ENCODE measurements around the gene USP17L29.
"Not testable (repeated sequence)": the region's sequence is repeated elsewhere in the genome, so short reads cannot be mapped to it uniquely, and the experiment has no call there.

Gene USP17L29

GRCh38 chr4:9353338-9353737 lies at the start of gene USP17L29:
TSS of gene USP17L29 (plus strand) at chr4:9353638. CDS start at chr4:9353638, 0 bp downstream.
- DNase-seq (ENCODE audit: low read depth); H3K4me3 ChIP-seq (ENCODE audit: low read depth, low read length): not testable (repeated sequence)

- H3K4me3 ChIP-seq (ENCODE audit: low read depth, low read length); DNase-seq (ENCODE audit: low read depth): not testable (repeated sequence)
These were observed 29.2 kb upstream of the USP17L29 start for GRCh38 chr4:9324191-9324590.

- not testable (repeated sequence) for H3K4me3 ChIP-seq (ENCODE audit: low read depth, low read length); DNase-seq (ENCODE audit: low read depth)
These were observed 28.6 kb upstream of the USP17L29 start, which contains the start of gene USP17L24 for GRCh38 chr4:9324865-9325264. TSS of gene USP17L24 (plus strand) at chr4:9325165. CDS start at chr4:9325165, 0 bp downstream.

GRCh38 chr4:9329611-9330010 lies 23.8 kb upstream of the USP17L29 start, which contains the start of gene USP17L25:
TSS of gene USP17L25 (plus strand) at chr4:9329911. CDS start at chr4:9329911, 0 bp downstream.
- not testable (repeated sequence) for H3K4me3 ChIP-seq (ENCODE audit: low read depth, low read length); DNase-seq (ENCODE audit: low read depth)

- not testable (repeated sequence) for DNase-seq (ENCODE audit: low read depth)
These were observed 19.1 kb upstream of the USP17L29 start, which contains the start of gene USP17L26 for GRCh38 chr4:9334358-9334757. TSS of gene USP17L26 (plus strand) at chr4:9334658. CDS start at chr4:9334658, 0 bp downstream.

GRCh38 chr4:9339103-9339502 lies 14.3 kb upstream of the USP17L29 start, which contains the start of gene USP17L5:
TSS of gene USP17L5 (plus strand) at chr4:9339403. CDS start at chr4:9339403, 0 bp downstream.
- not testable (repeated sequence) for H3K4me3 ChIP-seq (ENCODE audit: low read depth, low read length); DNase-seq (ENCODE audit: low read depth)

More at GRCh38 chr4:9334358-9334757, 19.1 kb upstream of the USP17L29 start, which contains the start of gene USP17L26:
- H3K4me3 ChIP-seq (ENCODE audit: low read depth, low read length): not testable (repeated sequence)

GRCh38 chr4:9343848-9344247 lies 9.6 kb upstream of the USP17L29 start, which contains the start of gene USP17L27:
TSS of gene USP17L27 (plus strand) at chr4:9344148. CDS start at chr4:9344148, 0 bp downstream.
- not testable (repeated sequence) for H3K4me3 ChIP-seq (ENCODE audit: low read depth, low read length); DNase-seq (ENCODE audit: low read depth)

- not testable (repeated sequence) for H3K4me3 ChIP-seq (ENCODE audit: low read depth, low read length); DNase-seq (ENCODE audit: low read depth)
These were observed 4.8 kb upstream of the USP17L29 start, which contains the start of gene USP17L28 for GRCh38 chr4:9348593-9348992. TSS of gene USP17L28 (plus strand) at chr4:9348893. CDS start at chr4:9348893, 0 bp downstream.

GRCh38 chr4:9350866-9351265 lies 2.6 kb upstream of the USP17L29 start:
- DNase-seq (ENCODE audit: low read depth); H3K4me3 ChIP-seq (ENCODE audit: low read depth, low read length): not testable (repeated sequence)

- not testable (repeated sequence) for H3K4me3 ChIP-seq (ENCODE audit: low read depth, low read length); DNase-seq (ENCODE audit: low read depth)
These were observed 9.4 kb downstream of the USP17L29 start, which contains the start of gene USP17L30 for GRCh38 chr4:9362829-9363228. TSS of gene USP17L30 (plus strand) at chr4:9363129. CDS start at chr4:9363129, 0 bp downstream.

- H3K4me3 ChIP-seq (ENCODE audit: low read depth, low read length); DNase-seq (ENCODE audit: low read depth): not testable (repeated sequence)
These were observed 26.4 kb downstream of the USP17L29 start for GRCh38 chr4:9379881-9380280.

- peak overlapping the region; percentile 47 for H3K4me3 ChIP-seq (ENCODE audit: low read depth, low read length)
- DNase-seq (ENCODE audit: low read depth): not testable (repeated sequence)
These were observed 27.6 kb downstream of the USP17L29 start for GRCh38 chr4:9381012-9381534.

- H3K4me3 ChIP-seq (ENCODE audit: low read depth, low read length): no peak overlapping the region
- no peak for DNase-seq (ENCODE audit: low read depth)
These were observed 30.7 kb downstream of the USP17L29 start for GRCh38 chr4:9384126-9384525.

GRCh38 chr4:9389001-9389400 lies 35.6 kb downstream of the USP17L29 start:
- not testable (repeated sequence) for DNase-seq (ENCODE audit: low read depth); H3K4me3 ChIP-seq (ENCODE audit: low read depth, low read length)
